GM21786 (cell line): ENCODE measurements around the gene HBM.
"Not testable (repeated sequence)": the region's sequence is repeated elsewhere in the genome, so short reads cannot be mapped to it uniquely, and the experiment has no call there.

Experiments used
- ATAC-seq: cut with Tn5 transposase; IDR thresholded peaks from one replicate; pipeline ENCODE4 v1.9.1; 2021; ENCODE audit not compliant: unreplicated experiment

Gene HBM

GRCh38 chr16:167122-167690, 1.4 kb downstream of the HBM start:
- no peak for ATAC-seq

GRCh38 chr16:168424-168823, 2.6 kb downstream of the HBM start:
- no peak for ATAC-seq

GRCh38 chr16:169014-169413, 3.2 kb downstream of the HBM start:
- ATAC-seq = no peak

DNA sequence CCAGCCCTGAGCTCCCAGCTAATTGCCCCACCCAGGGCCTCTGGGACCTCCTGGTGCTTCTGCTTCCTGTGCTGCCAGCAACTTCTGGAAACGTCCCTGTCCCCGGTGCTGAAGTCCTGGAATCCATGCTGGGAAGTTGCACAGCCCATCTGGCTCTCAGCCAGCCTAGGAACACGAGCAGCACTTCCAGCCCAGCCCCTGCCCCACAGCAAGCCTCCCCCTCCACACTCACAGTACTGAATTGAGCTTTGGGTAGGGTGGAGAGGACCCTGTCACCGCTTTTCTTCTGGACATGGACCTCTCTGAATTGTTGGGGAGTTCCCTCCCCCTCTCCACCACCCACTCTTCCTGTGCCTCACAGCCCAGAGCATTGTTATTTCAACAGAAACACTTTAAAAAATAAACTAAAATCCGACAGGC, 4.3 kb downstream of the HBM start:
- ATAC-seq = not testable (repeated sequence)

- ATAC-seq = no peak
Observed at GRCh38 chr16:170788-171187, 5.0 kb downstream of the HBM start.

DNA sequence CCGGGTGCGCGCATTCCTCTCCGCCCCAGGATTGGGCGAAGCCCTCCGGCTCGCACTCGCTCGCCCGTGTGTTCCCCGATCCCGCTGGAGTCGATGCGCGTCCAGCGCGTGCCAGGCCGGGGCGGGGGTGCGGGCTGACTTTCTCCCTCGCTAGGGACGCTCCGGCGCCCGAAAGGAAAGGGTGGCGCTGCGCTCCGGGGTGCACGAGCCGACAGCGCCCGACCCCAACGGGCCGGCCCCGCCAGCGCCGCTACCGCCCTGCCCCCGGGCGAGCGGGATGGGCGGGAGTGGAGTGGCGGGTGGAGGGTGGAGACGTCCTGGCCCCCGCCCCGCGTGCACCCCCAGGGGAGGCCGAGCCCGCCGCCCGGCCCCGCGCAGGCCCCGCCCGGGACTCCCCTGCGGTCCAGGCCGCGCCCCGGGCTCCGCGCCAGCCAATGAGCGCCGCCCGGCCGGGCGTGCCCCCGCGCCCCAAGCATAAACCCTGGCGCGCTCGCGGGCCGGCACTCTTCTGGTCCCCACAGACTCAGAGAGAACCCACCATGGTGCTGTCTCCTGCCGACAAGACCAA, 6.7 kb downstream of the HBM start, which contains the start of gene HBA2:
Gene HBA2, plus strand, starts transcription at position 503 of the 568 bp plus-strand sequence. Its CDS starts 37 bp downstream, at position 540.
- not testable (repeated sequence) for ATAC-seq

- not testable (repeated sequence) for ATAC-seq
Observed at GRCh38 chr16:173211-173854, 7.6 kb downstream of the HBM start.

DNA sequence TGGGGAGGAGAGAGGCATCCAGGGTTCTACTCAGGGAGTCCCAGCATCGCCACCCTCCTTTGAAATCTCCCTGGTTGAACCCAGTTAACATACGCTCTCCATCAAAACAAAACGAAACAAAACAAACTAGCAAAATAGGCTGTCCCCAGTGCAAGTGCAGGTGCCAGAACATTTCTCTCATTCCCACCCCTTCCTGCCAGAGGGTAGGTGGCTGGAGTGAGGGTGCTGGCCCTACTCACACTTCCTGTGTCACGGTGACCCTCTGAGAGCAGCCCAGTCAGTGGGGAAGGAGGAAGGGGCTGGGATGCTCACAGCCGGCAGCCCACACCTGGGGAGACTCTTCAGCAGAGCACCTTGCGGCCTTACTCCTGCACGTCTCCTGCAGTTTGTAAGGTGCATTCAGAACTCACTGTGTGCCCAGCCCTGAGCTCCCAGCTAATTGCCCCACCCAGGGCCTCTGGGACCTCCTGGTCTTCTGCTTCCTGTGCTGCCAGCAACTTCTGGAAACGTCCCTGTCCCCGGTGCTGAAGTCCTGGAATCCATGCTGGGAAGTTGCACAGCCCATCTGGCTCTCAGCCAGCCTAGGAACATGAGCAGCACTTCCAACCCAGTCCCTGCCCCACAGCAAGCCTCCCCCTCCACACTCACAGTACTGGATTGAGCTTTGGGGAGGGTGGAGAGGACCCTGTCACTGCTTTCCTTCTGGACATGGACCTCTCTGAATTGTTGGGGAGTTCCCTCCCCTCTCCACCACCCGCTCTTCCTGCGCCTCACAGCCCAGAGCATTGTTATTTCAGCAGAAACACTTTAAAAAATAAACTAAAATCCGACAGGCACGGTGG, 8.4 kb downstream of the HBM start:
- ATAC-seq = not testable (repeated sequence)

DNA sequence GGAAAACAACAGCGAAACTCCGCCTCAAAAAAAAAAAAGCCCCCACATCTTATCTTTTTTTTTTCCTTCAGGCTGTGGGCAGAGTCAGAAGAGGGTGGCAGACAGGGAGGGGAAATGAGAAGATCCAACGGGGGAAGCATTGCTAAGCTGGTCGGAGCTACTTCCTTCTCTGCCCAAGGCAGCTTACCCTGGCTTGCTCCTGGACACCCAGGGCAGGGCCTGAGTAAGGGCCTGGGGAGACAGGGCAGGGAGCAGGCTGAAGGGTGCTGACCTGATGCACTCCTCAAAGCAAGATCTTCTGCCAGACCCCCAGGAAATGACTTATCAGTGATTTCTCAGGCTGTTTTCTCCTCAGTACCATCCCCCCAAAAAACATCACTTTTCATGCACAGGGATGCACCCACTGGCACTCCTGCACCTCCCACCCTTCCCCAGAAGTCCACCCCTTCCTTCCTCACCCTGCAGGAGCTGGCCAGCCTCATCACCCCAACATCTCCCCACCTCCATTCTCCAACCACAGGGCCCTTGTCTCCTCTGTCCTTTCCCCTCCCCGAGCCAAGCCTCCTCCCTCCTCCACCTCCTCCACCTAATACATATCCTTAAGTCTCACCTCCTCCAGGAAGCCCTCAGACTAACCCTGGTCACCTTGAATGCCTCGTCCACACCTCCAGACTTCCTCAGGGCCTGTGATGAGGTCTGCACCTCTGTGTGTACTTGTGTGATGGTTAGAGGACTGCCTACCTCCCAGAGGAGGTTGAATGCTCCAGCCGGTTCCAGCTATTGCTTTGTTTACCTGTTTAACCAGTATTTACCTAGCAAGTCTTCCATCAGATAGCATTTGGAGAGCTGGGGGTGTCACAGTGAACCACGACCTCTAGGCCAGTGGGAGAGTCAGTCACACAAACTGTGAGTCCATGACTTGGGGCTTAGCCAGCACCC, 9.5 kb downstream of the HBM start:
- ATAC-seq = no peak

- ATAC-seq = not testable (repeated sequence)
Observed at GRCh38 chr16:176006-176405, 10.2 kb downstream of the HBM start.

- not testable (repeated sequence) for ATAC-seq
Observed at GRCh38 chr16:176477-177382, 11.0 kb downstream of the HBM start, which contains the start of gene HBA1. Gene HBA1, plus strand, starts transcription at chr16:176680. Its CDS starts 37 bp downstream, at chr16:176717.

- ATAC-seq = no peak
Observed at GRCh38 chr16:177394-177822, 11.6 kb downstream of the HBM start.

DNA sequence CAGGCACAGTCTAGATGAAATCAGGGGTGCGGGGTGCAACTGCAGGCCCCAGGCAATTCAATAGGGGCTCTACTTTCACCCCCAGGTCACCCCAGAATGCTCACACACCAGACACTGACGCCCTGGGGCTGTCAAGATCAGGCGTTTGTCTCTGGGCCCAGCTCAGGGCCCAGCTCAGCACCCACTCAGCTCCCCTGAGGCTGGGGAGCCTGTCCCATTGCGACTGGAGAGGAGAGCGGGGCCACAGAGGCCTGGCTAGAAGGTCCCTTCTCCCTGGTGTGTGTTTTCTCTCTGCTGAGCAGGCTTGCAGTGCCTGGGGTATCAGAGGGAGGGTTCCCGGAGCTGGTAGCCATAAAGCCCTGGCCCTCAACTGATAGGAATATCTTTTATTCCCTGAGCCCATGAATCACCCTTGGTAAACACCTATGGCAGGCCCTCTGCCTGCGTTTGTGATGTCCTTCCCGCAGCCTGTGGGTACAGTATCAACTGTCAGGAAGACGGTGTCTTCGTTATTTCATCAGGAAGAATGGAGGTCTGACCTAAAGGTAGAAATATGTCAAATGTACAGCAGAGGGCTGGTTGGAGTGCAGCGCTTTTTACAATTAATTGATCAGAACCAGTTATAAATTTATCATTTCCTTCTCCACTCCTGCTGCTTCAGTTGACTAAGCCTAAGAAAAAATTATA, 12.3 kb downstream of the HBM start:
- no peak for ATAC-seq

DNA sequence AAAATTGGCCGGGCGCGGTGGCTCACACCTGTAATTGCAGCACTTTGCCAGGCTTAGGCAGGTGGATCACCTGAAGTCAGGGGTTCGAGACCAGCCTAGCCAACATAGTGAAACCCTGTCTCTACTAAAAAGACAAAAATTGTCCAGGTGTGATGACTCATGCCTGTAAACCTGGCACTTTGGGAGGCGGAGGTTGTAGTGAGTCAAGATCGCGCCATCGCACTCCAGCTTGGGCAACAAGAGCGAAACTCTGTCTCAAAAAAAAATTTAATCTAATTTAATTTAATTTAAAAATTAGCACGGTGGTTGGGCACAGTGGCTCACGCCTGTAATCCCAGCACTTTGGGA, 12.9 kb downstream of the HBM start:
- no peak for ATAC-seq

GRCh38 chr16:179211-180092, 13.7 kb downstream of the HBM start:
- ATAC-seq = no peak

DNA sequence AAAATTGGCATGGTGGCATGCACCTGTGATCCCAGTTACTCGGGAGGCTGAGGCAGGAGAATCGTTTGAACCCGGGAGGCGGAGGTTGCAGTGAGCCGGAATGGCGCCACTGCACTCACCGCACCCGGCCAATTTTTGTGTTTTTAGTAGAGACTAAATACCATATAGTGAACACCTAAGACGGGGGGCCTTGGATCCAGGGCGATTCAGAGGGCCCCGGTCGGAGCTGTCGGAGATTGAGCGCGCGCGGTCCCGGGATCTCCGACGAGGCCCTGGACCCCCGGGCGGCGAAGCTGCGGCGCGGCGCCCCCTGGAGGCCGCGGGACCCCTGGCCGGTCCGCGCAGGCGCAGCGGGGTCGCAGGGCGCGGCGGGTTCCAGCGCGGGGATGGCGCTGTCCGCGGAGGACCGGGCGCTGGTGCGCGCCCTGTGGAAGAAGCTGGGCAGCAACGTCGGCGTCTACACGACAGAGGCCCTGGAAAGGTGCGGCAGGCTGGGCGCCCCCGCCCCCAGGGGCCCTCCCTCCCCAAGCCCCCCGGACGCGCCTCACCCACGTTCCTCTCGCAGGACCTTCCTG, 14.4 kb downstream of the HBM start, which contains the start of gene HBQ1:
Gene HBQ1, plus strand, starts transcription at position 359 of the 575 bp plus-strand sequence. Its CDS starts 28 bp downstream, at position 387.
- ATAC-seq = no peak
